K562 (cell line): Measurements from ENCODE around the gene RTL10. TPM values are rescaled to one million over a fixed set of nuclear protein-coding genes. Genes with fewer than 3 reads are reported as not detected.
A peak's percentile ranks its signal among the peaks of the same experiment; 100 is the strongest.

ENCODE experiments used
- CC2D1A ChIP-seq: fragments of 450-650 bp; IDR thresholded peaks from 2 replicates; pipeline ENCODE4 v1.6.1; 2017; ENCODE audit warnings: mild to moderate bottlenecking
- ETV6 ChIP-seq, 3 experiments: fragments of 150-350 bp in 1 of 3; sonication (generic) in 1 of 3; formaldehyde crosslinking in 1 of 3; IDR thresholded peaks; 2 replicates each; pipeline versions ENCODE4 v1.6.1 to v1.8.0; 2014 to 2022; ENCODE audit warnings: borderline replicate concordance in 2 of 3, low read depth in 2 of 3, antibody characterized with exemption in 1 of 3, low read length in 1 of 3, mild to moderate bottlenecking in 1 of 3, missing genetic modification reagents in 1 of 3
- FOXA3 ChIP-seq, 2 experiments: fragments of 450-650 bp in 1 of 2; sonication (generic) in 1 of 2; formaldehyde crosslinking; IDR thresholded peaks in 1 of 2; conservative IDR thresholded peaks in 1 of 2; 2 replicates each; pipeline versions ENCODE4 v1.4.0 to v1.8.0; 2020 to 2022; ENCODE audit warnings: mild to moderate bottlenecking in 2 of 2, missing genetic modification reagents in 1 of 2
- FOXP1 ChIP-seq: sonication (generic); formaldehyde crosslinking; IDR thresholded peaks from 2 replicates; pipeline ENCODE4 v1.8.0; 2022; ENCODE audit warnings: mild to moderate bottlenecking, missing genetic modification reagents
- HMG20A ChIP-seq: fragments of 450-650 bp; formaldehyde crosslinking; conservative IDR thresholded peaks from 2 replicates; pipeline ENCODE4 v1.4.0; 2020; ENCODE audit warnings: mild to moderate bottlenecking, mixed read lengths
- KAT7 ChIP-seq: sonication (generic); formaldehyde crosslinking; IDR thresholded peaks from 2 replicates; pipeline ENCODE4 v1.8.0; 2022; ENCODE audit warnings: missing genetic modification reagents, mild to moderate bottlenecking, borderline replicate concordance
- KDM1A ChIP-seq, 2 experiments: fragments of 450-650 bp; IDR thresholded peaks; 2 replicates each; pipeline ENCODE4 v1.6.1; 2016; ENCODE audit warnings: mild to moderate bottlenecking in 2 of 2
- MAZ ChIP-seq, 2 experiments: fragments of 450-650 bp in 1 of 2; sonication (generic) in 1 of 2; formaldehyde crosslinking; IDR thresholded peaks in 1 of 2; conservative IDR thresholded peaks in 1 of 2; 2 replicates each; pipeline versions ENCODE4 v1.4.0 to v1.5.0; 2020; ENCODE audit warnings: mild to moderate bottlenecking in 1 of 2, missing genetic modification reagents in 1 of 2
- MYBL2 ChIP-seq, 2 experiments: fragments of 450-650 bp in 1 of 2; sonication (generic) in 1 of 2; formaldehyde crosslinking in 1 of 2; IDR thresholded peaks; 2 replicates each; pipeline versions ENCODE4 v1.6.1 to v1.8.1; 2017 to 2022; ENCODE audit warnings: borderline replicate concordance in 1 of 2, inconsistent platforms in 1 of 2, low read depth in 1 of 2, mild to moderate bottlenecking in 1 of 2, missing genetic modification reagents in 1 of 2, moderate library complexity in 1 of 2
- NR2C2 ChIP-seq, 2 experiments: fragments of 200-800 bp in 1 of 2; sonication (Bioruptor generic) in 1 of 2; sonication (generic) in 1 of 2; formaldehyde crosslinking in 1 of 2; IDR thresholded peaks; 2 replicates each; pipeline versions ENCODE4 v1.6.1 to v1.8.0; 2016 to 2022; ENCODE audit warnings: mild to moderate bottlenecking in 1 of 2, missing compliant biosample characterization in 1 of 2, missing genetic modification characterization in 1 of 2, missing genetic modification reagents in 1 of 2
- PHF8 ChIP-seq: fragments of 200-600 bp; sonication (generic); IDR thresholded peaks from 2 replicates; pipeline ENCODE4 v1.6.1; 2012; ENCODE audit warnings: mixed run types, mild to moderate bottlenecking, inconsistent platforms, low read length, moderate library complexity, borderline replicate concordance
- PKNOX1 ChIP-seq: fragments of 450-650 bp; IDR thresholded peaks from 2 replicates; pipeline ENCODE4 v1.6.1; 2016
- POLR2B ChIP-seq: fragments of 450-650 bp; IDR thresholded peaks from 2 replicates; pipeline ENCODE4 v1.6.1; 2018; ENCODE audit warnings: low read depth; ENCODE audit not compliant: partially characterized antibody
- RBM22 ChIP-seq: fragments of 200-400 bp; formaldehyde crosslinking; IDR thresholded peaks from 2 replicates; pipeline ENCODE4 v1.6.1; 2018; ENCODE audit warnings: low read length, low read depth; ENCODE audit not compliant: poor library complexity, severe bottlenecking
- SAFB ChIP-seq: fragments of 200-400 bp; formaldehyde crosslinking; IDR thresholded peaks from 2 replicates; pipeline ENCODE4 v1.6.1; 2017; ENCODE audit warnings: low read depth, low read length, borderline replicate concordance
- ZKSCAN3 ChIP-seq: fragments of 250-450 bp; sonication (Bioruptor Pico); IDR thresholded peaks from 2 replicates; pipeline ENCODE4 v1.4.0; 2020
- ZNF212 ChIP-seq: fragments of 450-650 bp; formaldehyde crosslinking; IDR thresholded peaks from 2 replicates; pipeline ENCODE4 v1.4.0; 2020; ENCODE audit warnings: mild to moderate bottlenecking
- ZNF445 ChIP-seq: fragments of 250-450 bp; sonication (Bioruptor Pico); IDR thresholded peaks from 2 replicates; pipeline ENCODE4 v1.4.0; 2020; ENCODE audit warnings: low read depth, mild to moderate bottlenecking, moderate library complexity
- ZNF57 ChIP-seq: fragments of 450-650 bp; formaldehyde crosslinking; IDR thresholded peaks from 2 replicates; pipeline ENCODE4 v1.4.0; 2020; ENCODE audit warnings: mild to moderate bottlenecking, moderate library complexity
- polyA plus RNA-seq, 8 experiments: library from polyadenylated mRNA; depleted of rRNA in 4 of 8; stranded (reverse) in 5 of 8; unstranded in 3 of 8; fragments of >200 nt; fragmentation: Nextera tagmentation in 2 of 8; fragmentation: Illumina TruSeq in 1 of 8; extraction: Ambion mirVana in 2 of 8; extraction: Trizol in 1 of 8; gene quantifications; 2 replicates each; pipeline versions ENCODE4 v1.2.1 to v1.2.3, GENCODE V29; 2011 to 2014; ENCODE audit warnings: inconsistent platforms in 1 of 8, missing spikeins in 1 of 8
- total RNA-seq, 7 experiments: library from RNA; depleted of rRNA in 6 of 7; stranded (reverse); fragments of >200 nt in 6 of 7; fragmentation: Illumina TruSeq in 2 of 7; extraction: Trizol in 2 of 7; gene quantifications; 2 replicates each; pipeline versions ENCODE4 v1.2.1 to v1.2.3, GENCODE V29; 2011 to 2021; ENCODE audit warnings: low replicate concordance in 1 of 7
- TF ChIP-seq, protein P1 (sequence below): fragments of 200-800 bp; sonication (Bioruptor generic); IDR thresholded peaks from 2 replicates; pipeline ENCODE4 v1.6.1; 2016; ENCODE audit warnings: missing genetic modification characterization, missing compliant biosample characterization

RTL10 gene
- total and polyA plus RNA-seq, 9 of the 15 experiments (the other 6 are each of a cell fraction or from before 2014, with no cell fraction given) = 19.8 to 75.5 (median 32.5) TPM

GRCh38 chr22:19885841-19886592 is 31.3 kb upstream of the RTL10 start (continued):
- no peak for TF ChIP-seq MYBL2 (IDR thresholded peaks at IDR 0.05; ENCODE audit: low read depth)
- TF ChIP-seq MYBL2 (CRISPR knock-in tag; IDR thresholded peaks at IDR 0.05; ENCODE audit: borderline replicate concordance) = no peak
- TF ChIP-seq ZKSCAN3 (CRISPR knock-in tag) = no peak
- TF ChIP-seq SAFB = no peak
- TF ChIP-seq CC2D1A = no peak
- no peak for TF ChIP-seq ZNF445 (CRISPR knock-in tag)
- TF ChIP-seq POLR2B = no peak
- TF ChIP-seq HMG20A (CRISPR knock-in tag) = no peak
- no peak for TF ChIP-seq PKNOX1
- no peak for TF ChIP-seq KDM1A (IDR thresholded peaks at IDR 0.05)
- TF ChIP-seq KAT7 (CRISPR knock-in tag) = no peak
- 0 out of 2 replicates have a peak, but pooled peaks have one; percentile 18 for TF ChIP-seq PHF8
- no peak for TF ChIP-seq FOXP1
- TF ChIP-seq, protein P1, sequence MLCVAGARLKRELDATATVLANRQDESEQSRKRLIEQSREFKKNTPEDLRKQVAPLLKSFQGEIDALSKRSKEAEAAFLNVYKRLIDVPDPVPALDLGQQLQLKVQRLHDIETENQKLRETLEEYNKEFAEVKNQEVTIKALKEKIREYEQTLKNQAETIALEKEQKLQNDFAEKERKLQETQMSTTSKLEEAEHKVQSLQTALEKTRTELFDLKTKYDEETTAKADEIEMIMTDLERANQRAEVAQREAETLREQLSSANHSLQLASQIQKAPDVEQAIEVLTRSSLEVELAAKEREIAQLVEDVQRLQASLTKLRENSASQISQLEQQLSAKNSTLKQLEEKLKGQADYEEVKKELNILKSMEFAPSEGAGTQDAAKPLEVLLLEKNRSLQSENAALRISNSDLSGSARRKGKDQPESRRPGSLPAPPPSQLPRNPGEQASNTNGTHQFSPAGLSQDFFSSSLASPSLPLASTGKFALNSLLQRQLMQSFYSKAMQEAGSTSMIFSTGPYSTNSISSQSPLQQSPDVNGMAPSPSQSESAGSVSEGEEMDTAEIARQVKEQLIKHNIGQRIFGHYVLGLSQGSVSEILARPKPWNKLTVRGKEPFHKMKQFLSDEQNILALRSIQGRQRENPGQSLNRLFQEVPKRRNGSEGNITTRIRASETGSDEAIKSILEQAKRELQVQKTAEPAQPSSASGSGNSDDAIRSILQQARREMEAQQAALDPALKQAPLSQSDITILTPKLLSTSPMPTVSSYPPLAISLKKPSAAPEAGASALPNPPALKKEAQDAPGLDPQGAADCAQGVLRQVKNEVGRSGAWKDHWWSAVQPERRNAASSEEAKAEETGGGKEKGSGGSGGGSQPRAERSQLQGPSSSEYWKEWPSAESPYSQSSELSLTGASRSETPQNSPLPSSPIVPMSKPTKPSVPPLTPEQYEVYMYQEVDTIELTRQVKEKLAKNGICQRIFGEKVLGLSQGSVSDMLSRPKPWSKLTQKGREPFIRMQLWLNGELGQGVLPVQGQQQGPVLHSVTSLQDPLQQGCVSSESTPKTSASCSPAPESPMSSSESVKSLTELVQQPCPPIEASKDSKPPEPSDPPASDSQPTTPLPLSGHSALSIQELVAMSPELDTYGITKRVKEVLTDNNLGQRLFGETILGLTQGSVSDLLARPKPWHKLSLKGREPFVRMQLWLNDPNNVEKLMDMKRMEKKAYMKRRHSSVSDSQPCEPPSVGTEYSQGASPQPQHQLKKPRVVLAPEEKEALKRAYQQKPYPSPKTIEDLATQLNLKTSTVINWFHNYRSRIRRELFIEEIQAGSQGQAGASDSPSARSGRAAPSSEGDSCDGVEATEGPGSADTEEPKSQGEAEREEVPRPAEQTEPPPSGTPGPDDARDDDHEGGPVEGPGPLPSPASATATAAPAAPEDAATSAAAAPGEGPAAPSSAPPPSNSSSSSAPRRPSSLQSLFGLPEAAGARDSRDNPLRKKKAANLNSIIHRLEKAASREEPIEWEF = no peak
- TF ChIP-seq RBM22 = no peak
- TF ChIP-seq ETV6 (IDR thresholded peaks at IDR 0.05; ENCODE audit: borderline replicate concordance in 1 of 2, low read depth in 2 of 2, low read length in 1 of 2) = 0 out of 4 replicates have a peak, but pooled peaks of 1 of the 2 experiments have one; percentile 4
- no peak for TF ChIP-seq ETV6 (CRISPR knock-in tag; IDR thresholded peaks at IDR 0.05; ENCODE audit: borderline replicate concordance)
- no peak for TF ChIP-seq ZNF212 (CRISPR knock-in tag)
- TF ChIP-seq FOXA3 (CRISPR knock-in tag; conservative IDR thresholded peaks at IDR 0.05 in 1 of 2, IDR thresholded peaks at IDR 0.05 in 1 of 2) = no peak
- TF ChIP-seq NR2C2 (CRISPR knock-in tag; IDR thresholded peaks at IDR 0.05) = no peak
- TF ChIP-seq NR2C2 (tag; IDR thresholded peaks at IDR 0.05) = no peak
- TF ChIP-seq ZNF57 = 0 out of 2 replicates have a peak, but pooled peaks have one; percentile 25
- TF ChIP-seq MAZ (CRISPR knock-in tag; conservative IDR thresholded peaks at IDR 0.05 in 1 of 2, IDR thresholded peaks at IDR 0.05 in 1 of 2) = no peak
